Ureter (tissue), 1 donor: ENCODE data around the gene DDX18. TPM values are rescaled to one million over a fixed set of nuclear protein-coding genes. Genes with fewer than 3 reads are reported as not detected.
"Not testable (repeated sequence)": the region's sequence is repeated elsewhere in the genome, so short reads cannot be mapped to it uniquely, and the experiment has no call there.

ENCODE experiments used
- DNase-seq: peaks from one replicate; pipeline ENCODE4 v3.0.0-alpha.2; 2020; ENCODE audit warnings: low spot score
- total RNA-seq: library from RNA; stranded (reverse); gene quantifications from one replicate; pipeline ENCODE4 v1.2.4, GENCODE V29; 2023
- donor health status: DM: yes; HTN: yes; CAD: no.

Gene DDX18
- 79.7 TPM for total RNA-seq

- DNase-seq, result peak; percentile 98
These were observed at the start of gene DDX18 for GRCh38 chr2:117814417-117815264. TSS of gene DDX18 (plus strand) at chr2:117814691. CDS start at chr2:117814778, 87 bp downstream.

- no peak for DNase-seq
These were observed 43.8 kb upstream of the DDX18 start for GRCh38 chr2:117770730-117771129.

- DNase-seq, result no peak
These were observed 42.4 kb upstream of the DDX18 start for GRCh38 chr2:117771969-117772630.

GRCh38 chr2:117774716-117775115 lies 39.8 kb upstream of the DDX18 start:
- DNase-seq, result no peak

GRCh38 chr2:117775703-117776219 lies 38.7 kb upstream of the DDX18 start:
- no peak for DNase-seq

GRCh38 chr2:117776888-117777287 lies 37.6 kb upstream of the DDX18 start:
- DNase-seq, result no peak

- DNase-seq, result no peak
These were observed 28.8 kb upstream of the DDX18 start for GRCh38 chr2:117785740-117786139.

GRCh38 chr2:117786520-117786919 lies 28.0 kb upstream of the DDX18 start:
- no peak for DNase-seq

GRCh38 chr2:117789505-117789904 lies 25.0 kb upstream of the DDX18 start:
- DNase-seq, result no peak

GRCh38 chr2:117794668-117795067 lies 19.8 kb upstream of the DDX18 start:
- DNase-seq, result no peak

GRCh38 chr2:117801826-117802225 lies 12.7 kb upstream of the DDX18 start:
- DNase-seq, result no peak

GRCh38 chr2:117803644-117804325 lies 10.7 kb upstream of the DDX18 start:
- not testable (repeated sequence) for DNase-seq

- no peak for DNase-seq
These were observed 2.0 kb upstream of the DDX18 start for GRCh38 chr2:117812443-117812842.

- no peak for DNase-seq
These were observed 1.5 kb downstream of the DDX18 start for GRCh38 chr2:117815946-117816345.

- no peak for DNase-seq
These were observed 4.4 kb downstream of the DDX18 start for GRCh38 chr2:117818921-117819320.

GRCh38 chr2:117820444-117820843 lies 6.0 kb downstream of the DDX18 start:
- no peak for DNase-seq

GRCh38 chr2:117825437-117825836 lies 10.9 kb downstream of the DDX18 start:
- DNase-seq, result no peak

- DNase-seq, result not testable (repeated sequence)
These were observed 13.0 kb downstream of the DDX18 start for GRCh38 chr2:117827464-117827863.

- no peak for DNase-seq
These were observed 14.4 kb downstream of the DDX18 start for GRCh38 chr2:117828870-117829269.

GRCh38 chr2:117832332-117832731 lies 17.8 kb downstream of the DDX18 start:
- DNase-seq, result no peak

GRCh38 chr2:117832905-117833613 lies 18.6 kb downstream of the DDX18 start:
- no peak for DNase-seq

GRCh38 chr2:117833911-117834310 lies 19.4 kb downstream of the DDX18 start:
- DNase-seq, result no peak
